Neural cell (in vitro differentiated cells): ENCODE results near the gene LRRC56. TPM values are rescaled to one million over a fixed set of nuclear protein-coding genes. Genes with fewer than 3 reads are reported as not detected.

ENCODE experiments used
- H2AFZ ChIP-seq: fragments of 200-600, 300-800 bp; sonication (generic), shearing (Covaris generic); 2 replicates; pipeline ENCODE4 v1.6.0; 2014; ENCODE audit warnings: low read depth, mild to moderate bottlenecking, antibody characterized with exemption, low read length, moderate library complexity
- H3F3A ChIP-seq: fragments of 200-600 bp; shearing (Covaris generic); 2 replicates; pipeline ENCODE4 v1.6.1; 2016; ENCODE audit warnings: mild to moderate bottlenecking, moderate library complexity, mixed read lengths, antibody characterized with exemption, low read length; ENCODE audit not compliant: insufficient read depth, poor library complexity, severe bottlenecking
- H3K27ac ChIP-seq: fragments of 200-600, 300-800 bp; sonication (generic), shearing (Covaris generic); 2 replicates; pipeline ENCODE4 v1.5.1; 2014; ENCODE audit warnings: mild to moderate bottlenecking, low read length, moderate library complexity
- H3K27me3 ChIP-seq: fragments of 300-800, 200-600 bp; sonication (generic), shearing (Covaris generic); 2 replicates; pipeline ENCODE4 v1.6.0; 2014; ENCODE audit warnings: mild to moderate bottlenecking, low read depth, low read length, moderate library complexity; ENCODE audit not compliant: insufficient read depth
- H3K36me3 ChIP-seq: fragments of 300-800, 200-600 bp; sonication (generic), shearing (Covaris generic); 2 replicates; pipeline ENCODE4 v1.5.1; 2014; ENCODE audit warnings: mild to moderate bottlenecking, antibody characterized with exemption, low read length, moderate library complexity; ENCODE audit not compliant: insufficient read depth
- H3K4me2 ChIP-seq: fragments of 300-800, 200-600 bp; sonication (generic), shearing (Covaris generic); 2 replicates; pipeline ENCODE4 v1.6.0; 2014; ENCODE audit warnings: mild to moderate bottlenecking, low read length
- H3K4me3 ChIP-seq: fragments of 300-800, 200-600 bp; sonication (generic), shearing (Covaris generic); 2 replicates; pipeline ENCODE4 v1.5.1; 2014; ENCODE audit warnings: mild to moderate bottlenecking, low read length, moderate library complexity
- H3K79me2 ChIP-seq: fragments of 200-600 bp; shearing (Covaris generic); replicated peaks from 2 replicates; pipeline ENCODE4 v1.6.0; 2014; ENCODE audit warnings: mild to moderate bottlenecking, low read length, moderate library complexity; ENCODE audit not compliant: insufficient read depth
- H3K9ac ChIP-seq: fragments of 300-800, 200-600 bp; sonication (generic), shearing (Covaris generic); 2 replicates; pipeline ENCODE4 v1.6.1; 2016; ENCODE audit warnings: mild to moderate bottlenecking, low read length, mixed read lengths
- H3K9me2 ChIP-seq: fragments of 200-600 bp; shearing (Covaris generic); 2 replicates; pipeline ENCODE4 v1.6.1; 2016; ENCODE audit warnings: mild to moderate bottlenecking, low read length, mixed read lengths; ENCODE audit not compliant: insufficient read depth
- H3K9me3 ChIP-seq: fragments of 200-600, 300-800 bp; sonication (generic), shearing (Covaris generic); 2 replicates; pipeline ENCODE4 v1.6.1; 2016; ENCODE audit warnings: mild to moderate bottlenecking, mixed run types, low read length, moderate library complexity, mixed read lengths
- H4K20me1 ChIP-seq: fragments of 200-600 bp; shearing (Covaris generic); 2 replicates; pipeline ENCODE4 v1.6.1; 2016; ENCODE audit warnings: mild to moderate bottlenecking, mixed run types; ENCODE audit not compliant: insufficient read depth
- CTCF ChIP-seq: fragments of 450-650 bp; IDR thresholded peaks from 2 replicates; pipeline ENCODE4 v1.5.1; 2014; ENCODE audit warnings: antibody characterized with exemption, mild to moderate bottlenecking, moderate library complexity; ENCODE audit not compliant: poor library complexity, severe bottlenecking
- EP300 ChIP-seq: fragments of 450-650 bp; conservative IDR thresholded peaks from 2 replicates; pipeline ENCODE4 v1.6.1; 2014; ENCODE audit warnings: antibody characterized with exemption, mild to moderate bottlenecking, moderate library complexity; ENCODE audit not compliant: poor library complexity, severe bottlenecking
- EZH2 ChIP-seq: fragments of 200-600, 300-800 bp; shearing (Covaris generic), sonication (generic); IDR thresholded peaks from 2 replicates; pipeline ENCODE4 v1.6.1; 2014; ENCODE audit warnings: antibody characterized with exemption, low read length, borderline replicate concordance, mild to moderate bottlenecking; ENCODE audit not compliant: insufficient read depth, poor library complexity, severe bottlenecking
- MXI1 ChIP-seq: fragments of 450-650 bp; conservative IDR thresholded peaks from 2 replicates; pipeline ENCODE4 v1.6.1; 2014; ENCODE audit warnings: antibody characterized with exemption, mild to moderate bottlenecking; ENCODE audit not compliant: poor library complexity, severe bottlenecking
- POLR2AphosphoS5 ChIP-seq: IDR thresholded peaks from 2 replicates; pipeline ENCODE4 v1.6.1; 2012
- RAD21 ChIP-seq: fragments of 450-650 bp; conservative IDR thresholded peaks from 2 replicates; pipeline ENCODE4 v1.6.1; 2014; ENCODE audit warnings: antibody characterized with exemption, mild to moderate bottlenecking, moderate library complexity
- REST ChIP-seq: IDR thresholded peaks from 2 replicates; pipeline ENCODE4 v1.6.1; 2012; ENCODE audit warnings: borderline replicate concordance
- SMC3 ChIP-seq: fragments of 450-650 bp; conservative IDR thresholded peaks from 2 replicates; pipeline ENCODE4 v1.6.1; 2014; ENCODE audit warnings: antibody characterized with exemption, mild to moderate bottlenecking, moderate library complexity; ENCODE audit not compliant: poor library complexity
- TAF1 ChIP-seq: IDR thresholded peaks from 2 replicates; pipeline ENCODE4 v1.6.1; 2012; ENCODE audit warnings: low read depth
- polyA plus RNA-seq: library from polyadenylated mRNA; depleted of rRNA; stranded (reverse); fragments of >200 nt; gene quantifications from 2 replicates; pipeline ENCODE4 v1.2.3, GENCODE V29; 2014

Gene LRRC56
- polyA plus RNA-seq, 1 donor from 2014 or later = 0.76 TPM

- peak overlapping the region; percentile 97 for H3K4me3 ChIP-seq
- H3K79me2 ChIP-seq = peaks cover 39% of the 10 kb centered on the region
- H3K27ac ChIP-seq = no peak overlapping the region
- H4K20me1 ChIP-seq = peaks cover 16% of the 10 kb centered on the region
- no peaks in the 10 kb centered on the region for H3K36me3 ChIP-seq
- H3F3A ChIP-seq = no peaks in the 10 kb centered on the region
- H3K9ac ChIP-seq = peak overlapping the region; percentile 93
- no peaks in the 10 kb centered on the region for H3K27me3 ChIP-seq
- H3K9me2 ChIP-seq = no peaks in the 10 kb centered on the region
- TF ChIP-seq CTCF = no peak
- no peak for TF ChIP-seq SMC3
- TF ChIP-seq REST = no peak
- no peak for TF ChIP-seq MXI1
- no peak for TF ChIP-seq TAF1
- no peaks in the 10 kb centered on the region for H3K9me3 ChIP-seq
- no peak overlapping the region for H2AFZ ChIP-seq
- H3K4me2 ChIP-seq = peak overlapping the region; percentile 68
These were observed 40.2 kb downstream of the LRRC56 start for GRCh38 chr11:577611-577894.

GRCh38 chr11:578276-579035 is 41.1 kb downstream of the LRRC56 start:
- no peaks in the 10 kb centered on the region for H3K27me3 ChIP-seq
- peak overlapping the region; percentile 93 for H3K9ac ChIP-seq
- H3K27ac ChIP-seq = no peak overlapping the region
- H3K79me2 ChIP-seq = peaks cover 39% of the 10 kb centered on the region
- no peaks in the 10 kb centered on the region for H3K9me2 ChIP-seq
- no peaks in the 10 kb centered on the region for H3K36me3 ChIP-seq
- H2AFZ ChIP-seq = no peak overlapping the region
- no peak for TF ChIP-seq EZH2
- TF ChIP-seq REST = no peak
- TF ChIP-seq MXI1 = no peak
- no peak for TF ChIP-seq RAD21
- no peak for TF ChIP-seq TAF1
- TF ChIP-seq POLR2AphosphoS5 = no peak
- no peak for TF ChIP-seq CTCF
- TF ChIP-seq EP300 = no peak
- no peak for TF ChIP-seq SMC3
- no peak overlapping the region for H3K4me2 ChIP-seq
- peaks cover 16% of the 10 kb centered on the region for H4K20me1 ChIP-seq
- peak overlapping the region; percentile 97 for H3K4me3 ChIP-seq
- no peaks in the 10 kb centered on the region for H3F3A ChIP-seq
- no peaks in the 10 kb centered on the region for H3K9me3 ChIP-seq
